ENCODE data around the gene CCDC187. TPM values are rescaled to one million over a fixed set of nuclear protein-coding genes. Genes with fewer than 3 reads are reported as not detected.

CCDC187 gene
- total and polyA plus RNA-seq, 9 donors = 0.01 to 0.16 (median 0.04) TPM

DNA sequence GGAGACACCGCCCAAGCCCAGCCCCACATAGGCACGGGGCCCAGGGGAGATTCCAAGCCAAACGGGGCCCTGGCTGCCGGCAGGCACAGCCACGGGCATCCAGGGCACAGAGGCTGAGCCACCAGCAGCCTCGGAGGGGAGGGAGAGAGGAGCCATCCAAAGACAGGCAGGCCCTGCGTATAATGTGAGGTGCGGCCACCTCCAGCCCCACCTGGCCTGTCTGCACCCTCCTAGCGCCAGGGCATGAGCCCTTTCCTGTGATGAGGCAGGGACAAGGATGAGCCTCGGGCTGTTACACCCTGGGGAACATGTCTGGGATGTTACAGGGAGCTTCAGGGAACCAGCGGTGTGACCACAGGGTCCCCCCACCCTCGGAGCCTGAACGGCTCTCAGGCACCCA is 1.1 kb upstream of the CCDC187 start:
- Histone ChIP-seq H3K4me1 (ENCODE audit: control insufficient read depth, insufficient read depth, low read length) (peaks cover 5% of the 10 kb centered on the region), H3K36me3 (ENCODE audit: control insufficient read depth, insufficient read depth, low read length) (no peaks in the 10 kb centered on the region), H3K27ac (ENCODE audit: low read length) (no peak overlapping the region), H3K27me3 (ENCODE audit: control insufficient read depth, insufficient read depth, low read length) (peaks cover 2% of the 10 kb centered on the region), H3K9me3 (replicated peaks; ENCODE audit: control insufficient read depth, low read depth, low read length) (no peaks in the 10 kb centered on the region), H3K4me3 (ENCODE audit: low read length) (no peak overlapping the region)
- WGBS (ENCODE audit: insufficient coverage) = 71% methylated on average over 8 of the region's 13 CpGs
- DNase-seq = no peak

- H3K9me3 ChIP-seq (replicated peaks; ENCODE audit: control insufficient read depth, low read depth, low read length) = no peaks in the 10 kb centered on the region
- H3K27ac ChIP-seq (ENCODE audit: low read length) = no peak overlapping the region
- peaks cover 10% of the 10 kb centered on the region for H3K4me1 ChIP-seq (ENCODE audit: control insufficient read depth, insufficient read depth, low read length)
- peaks cover 2% of the 10 kb centered on the region for H3K27me3 ChIP-seq (ENCODE audit: control insufficient read depth, insufficient read depth, low read length)
- DNase-seq = no peak
- WGBS (ENCODE audit: insufficient coverage) = 71% methylated on average over 6 of the region's 10 CpGs
- no peaks in the 10 kb centered on the region for H3K36me3 ChIP-seq (ENCODE audit: control insufficient read depth, insufficient read depth, low read length)
- H3K4me3 ChIP-seq (ENCODE audit: low read length) = no peak overlapping the region
Observed at GRCh38 chr9:136304456-136304855, 562 bp upstream of the CCDC187 start.

- Histone ChIP-seq H3K27me3 (ENCODE audit: control insufficient read depth, insufficient read depth, low read length) (peaks cover 2% of the 10 kb centered on the region), H3K36me3 (ENCODE audit: control insufficient read depth, insufficient read depth, low read length) (no peaks in the 10 kb centered on the region), H3K9me3 (replicated peaks; ENCODE audit: control insufficient read depth, low read depth, low read length) (no peaks in the 10 kb centered on the region), H3K4me3 (ENCODE audit: low read length) (no peak overlapping the region), H3K27ac (ENCODE audit: low read length) (no peak overlapping the region), H3K4me1 (ENCODE audit: control insufficient read depth, insufficient read depth, low read length) (peaks cover 12% of the 10 kb centered on the region)
- no peak for DNase-seq
- WGBS (ENCODE audit: insufficient coverage) = 68% methylated on average over 26 of the region's 34 CpGs
Observed at GRCh38 chr9:136303066-136303824, 649 bp downstream of the CCDC187 start.

- no peak overlapping the region for H3K27ac ChIP-seq (ENCODE audit: low read length)
- peaks cover 2% of the 10 kb centered on the region for H3K27me3 ChIP-seq (ENCODE audit: control insufficient read depth, insufficient read depth, low read length)
- DNase-seq = no peak
Observed at GRCh38 chr9:136302527-136302926, 1.4 kb downstream of the CCDC187 start.

DNA sequence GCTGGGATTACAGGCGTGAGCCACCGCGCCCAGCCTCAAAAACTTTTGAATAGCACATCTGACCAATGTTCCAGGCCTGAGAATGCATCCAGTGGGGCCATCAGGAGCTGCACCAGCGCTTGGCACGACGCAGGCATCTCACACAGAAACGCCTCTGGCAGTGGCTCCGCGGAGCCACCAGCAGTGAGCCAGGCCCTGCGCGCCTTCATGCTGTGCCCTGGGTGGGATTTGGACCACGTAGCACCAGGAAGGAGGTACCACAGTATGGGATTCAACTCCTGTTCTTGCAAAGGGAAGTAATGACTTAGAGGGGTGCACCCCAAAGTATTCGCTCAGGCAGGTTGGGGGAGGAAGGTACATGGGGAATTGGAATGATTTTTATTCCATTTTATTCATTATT is 3.0 kb downstream of the CCDC187 start:
- Histone ChIP-seq H3K9me3 (replicated peaks; ENCODE audit: control insufficient read depth, low read depth, low read length) (no peaks in the 10 kb centered on the region), H3K36me3 (ENCODE audit: control insufficient read depth, insufficient read depth, low read length) (no peaks in the 10 kb centered on the region), H3K4me3 (ENCODE audit: low read length) (no peak overlapping the region), H3K4me1 (ENCODE audit: control insufficient read depth, insufficient read depth, low read length) (peaks cover 8% of the 10 kb centered on the region), H3K27me3 (ENCODE audit: control insufficient read depth, insufficient read depth, low read length) (peaks cover 1% of the 10 kb centered on the region), H3K27ac (ENCODE audit: low read length) (no peak overlapping the region)
- no peak for DNase-seq
- 89% methylated on average over 12 of the region's 13 CpGs for WGBS (ENCODE audit: insufficient coverage)

More at GRCh38 chr9:136302527-136302926, 1.4 kb downstream of the CCDC187 start:
- H3K4me3 ChIP-seq (ENCODE audit: low read length) = no peak overlapping the region
- no peaks in the 10 kb centered on the region for H3K9me3 ChIP-seq (replicated peaks; ENCODE audit: control insufficient read depth, low read depth, low read length)
- H3K4me1 ChIP-seq (ENCODE audit: control insufficient read depth, insufficient read depth, low read length) = peaks cover 12% of the 10 kb centered on the region
- H3K36me3 ChIP-seq (ENCODE audit: control insufficient read depth, insufficient read depth, low read length) = no peaks in the 10 kb centered on the region
- WGBS (ENCODE audit: insufficient coverage) = 80% methylated on average over 4 of the region's 12 CpGs

GRCh38 chr9:136300016-136300545 is 3.8 kb downstream of the CCDC187 start:
- DNase-seq = no peak
- peaks cover 8% of the 10 kb centered on the region for H3K4me1 ChIP-seq (ENCODE audit: control insufficient read depth, insufficient read depth, low read length)
- H3K9me3 ChIP-seq (replicated peaks; ENCODE audit: control insufficient read depth, low read depth, low read length) = no peaks in the 10 kb centered on the region
- WGBS (ENCODE audit: insufficient coverage) = 68% methylated on average over 10 of the region's 14 CpGs
- H3K4me3 ChIP-seq (ENCODE audit: low read length) = no peak overlapping the region
- H3K27ac ChIP-seq (ENCODE audit: low read length) = no peak overlapping the region
- H3K36me3 ChIP-seq (ENCODE audit: control insufficient read depth, insufficient read depth, low read length) = no peaks in the 10 kb centered on the region
- H3K27me3 ChIP-seq (ENCODE audit: control insufficient read depth, insufficient read depth, low read length) = peaks cover 2% of the 10 kb centered on the region

DNA sequence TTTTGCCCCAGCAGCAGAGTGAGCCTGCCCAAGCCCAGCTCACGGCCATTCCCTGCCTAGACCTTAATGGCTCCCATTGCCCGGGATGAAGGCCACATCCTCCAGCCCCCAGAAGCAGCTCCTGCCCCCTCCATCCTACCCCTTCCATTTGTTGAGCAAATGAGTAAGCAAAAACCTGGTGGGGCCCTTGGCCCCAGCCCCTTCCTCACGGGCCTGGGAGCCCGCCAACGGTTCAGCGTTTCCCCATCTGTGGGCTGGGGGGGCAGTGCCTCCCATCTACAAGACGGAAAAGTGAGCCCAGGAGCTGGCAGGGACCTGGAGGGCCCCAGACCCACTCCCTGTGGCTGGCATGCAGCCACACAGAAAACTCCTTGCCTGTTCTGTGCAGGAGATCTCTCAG is 4.4 kb downstream of the CCDC187 start:
- no peaks in the 10 kb centered on the region for H3K9me3 ChIP-seq (replicated peaks; ENCODE audit: control insufficient read depth, low read depth, low read length)
- H3K27me3 ChIP-seq (ENCODE audit: control insufficient read depth, insufficient read depth, low read length) = peaks cover 2% of the 10 kb centered on the region
- 16% methylated on average over 7 of the region's 7 CpGs for WGBS (ENCODE audit: insufficient coverage)

GRCh38 chr9:136299116-136299515 is 4.8 kb downstream of the CCDC187 start:
- Histone ChIP-seq H3K36me3 (ENCODE audit: control insufficient read depth, insufficient read depth, low read length) (no peaks in the 10 kb centered on the region), H3K4me3 (ENCODE audit: low read length) (no peak overlapping the region), H3K4me1 (ENCODE audit: control insufficient read depth, insufficient read depth, low read length) (peaks cover 8% of the 10 kb centered on the region), H3K27me3 (ENCODE audit: control insufficient read depth, insufficient read depth, low read length) (peaks cover 2% of the 10 kb centered on the region), H3K9me3 (replicated peaks; ENCODE audit: control insufficient read depth, low read depth, low read length) (no peaks in the 10 kb centered on the region), H3K27ac (ENCODE audit: low read length) (no peak overlapping the region)
- WGBS (ENCODE audit: insufficient coverage) = 71% methylated on average over 18 of the region's 18 CpGs
- no peak for DNase-seq

More for the DNA sequence above, 4.4 kb downstream of the CCDC187 start:
- DNase-seq = no peak
- H3K4me3 ChIP-seq (ENCODE audit: low read length) = no peak overlapping the region
- peaks cover 8% of the 10 kb centered on the region for H3K4me1 ChIP-seq (ENCODE audit: control insufficient read depth, insufficient read depth, low read length)
- H3K36me3 ChIP-seq (ENCODE audit: control insufficient read depth, insufficient read depth, low read length) = no peaks in the 10 kb centered on the region
- no peak overlapping the region for H3K27ac ChIP-seq (ENCODE audit: low read length)

- 56% methylated on average over 23 of the region's 26 CpGs for WGBS (ENCODE audit: insufficient coverage)
- H3K9me3 ChIP-seq (replicated peaks; ENCODE audit: control insufficient read depth, low read depth, low read length) = no peaks in the 10 kb centered on the region
- H3K27ac ChIP-seq (ENCODE audit: low read length) = no peak overlapping the region
- no peak overlapping the region for H3K4me3 ChIP-seq (ENCODE audit: low read length)
- H3K36me3 ChIP-seq (ENCODE audit: control insufficient read depth, insufficient read depth, low read length) = no peaks in the 10 kb centered on the region
- H3K27me3 ChIP-seq (ENCODE audit: control insufficient read depth, insufficient read depth, low read length) = peaks cover 2% of the 10 kb centered on the region
- no peak for DNase-seq
- peaks cover 8% of the 10 kb centered on the region for H3K4me1 ChIP-seq (ENCODE audit: control insufficient read depth, insufficient read depth, low read length)
Observed at GRCh38 chr9:136297766-136298735, 5.8 kb downstream of the CCDC187 start.
